Stimulated activated naive B cell treated with anti-CD40 and anti-IgM and Interleukin-4, amounts not matched to agents 10 μg/mL and 1 μg/mL and 100 μg/mL, for 72 hours (primary cell): ENCODE data around the gene GABRG2.

Experiments used
- ATAC-seq, 2 donors: fragments of 150-1000 bp; cut with Tn5 transposase; replicated peaks; 2 replicates each; pipeline ENCODE4 v1.10.0; 2021; ENCODE audit warnings: moderate library complexity in 1 of 2
- DNase-seq: peaks from one replicate; pipeline ENCODE4 v3.0.0; 2021
- H3K27ac Mint-ChIP-seq: one replicate; pipeline ENCODE4 v1.8.0; 2022; ENCODE audit warnings: mild to moderate bottlenecking, mixed read lengths
- H3K27me3 Mint-ChIP-seq, 2 donors: one replicate each; pipeline ENCODE4 v1.8.0; 2022; ENCODE audit warnings: mixed read lengths in 2 of 2
- H3K36me3 Mint-ChIP-seq, 2 donors: one replicate each; pipeline ENCODE4 v1.8.0; 2022; ENCODE audit warnings: mixed read lengths in 2 of 2, mild to moderate bottlenecking in 1 of 2
- H3K4me1 Mint-ChIP-seq, 2 donors: one replicate each; pipeline ENCODE4 v1.8.0; 2022; ENCODE audit warnings: mixed read lengths in 2 of 2, mild to moderate bottlenecking in 1 of 2
- H3K4me3 Mint-ChIP-seq, 2 donors: one replicate each; pipeline ENCODE4 v1.8.0; 2022; ENCODE audit warnings: mild to moderate bottlenecking in 2 of 2, mixed read lengths in 2 of 2, moderate library complexity in 1 of 2
- H3K9me3 Mint-ChIP-seq, 2 donors: one replicate each; pipeline ENCODE4 v1.8.0; 2022; ENCODE audit warnings: mixed read lengths in 2 of 2, mild to moderate bottlenecking in 1 of 2

Gene GABRG2

GRCh38 chr5:162128117-162128516, 60.5 kb downstream of the GABRG2 start:
- Mint-ChIP-seq H3K4me1 (no peaks in the 10 kb centered on the region), H3K27ac (no peak overlapping the region), H3K4me3 (no peak overlapping the region), H3K36me3 (no peaks in the 10 kb centered on the region), H3K27me3 (no peaks in the 10 kb centered on the region), H3K9me3 (peaks cover 0 to 2% of the 10 kb centered on the region in 2 donors)
- ATAC-seq (no peak), DNase-seq (no peak)

DNA sequence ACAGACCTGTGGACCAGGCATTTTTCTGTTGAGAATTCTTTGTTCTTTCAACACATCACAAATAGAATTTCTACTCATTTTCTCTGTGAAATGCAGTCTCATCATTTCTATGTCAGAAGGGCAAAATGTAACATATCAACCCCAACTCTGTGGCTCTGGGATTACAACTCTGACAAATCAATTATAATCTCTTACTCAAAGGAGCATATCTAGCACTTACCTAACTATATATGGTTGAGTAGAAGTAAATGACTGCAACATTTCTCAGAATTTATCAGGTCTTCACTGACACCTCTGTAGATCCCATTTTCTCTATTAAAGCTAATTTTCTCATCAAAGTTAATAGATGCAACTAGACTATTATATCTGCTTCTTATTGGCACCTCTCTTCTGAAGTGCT, 64.8 kb downstream of the GABRG2 start:
- Mint-ChIP-seq H3K4me3 (no peak overlapping the region), H3K27me3 (no peaks in the 10 kb centered on the region), H3K9me3 (no peaks in the 10 kb centered on the region), H3K27ac (no peak overlapping the region), H3K36me3 (no peaks in the 10 kb centered on the region), H3K4me1 (no peaks in the 10 kb centered on the region)
- DNase-seq (no peak), ATAC-seq (no peak)

DNA sequence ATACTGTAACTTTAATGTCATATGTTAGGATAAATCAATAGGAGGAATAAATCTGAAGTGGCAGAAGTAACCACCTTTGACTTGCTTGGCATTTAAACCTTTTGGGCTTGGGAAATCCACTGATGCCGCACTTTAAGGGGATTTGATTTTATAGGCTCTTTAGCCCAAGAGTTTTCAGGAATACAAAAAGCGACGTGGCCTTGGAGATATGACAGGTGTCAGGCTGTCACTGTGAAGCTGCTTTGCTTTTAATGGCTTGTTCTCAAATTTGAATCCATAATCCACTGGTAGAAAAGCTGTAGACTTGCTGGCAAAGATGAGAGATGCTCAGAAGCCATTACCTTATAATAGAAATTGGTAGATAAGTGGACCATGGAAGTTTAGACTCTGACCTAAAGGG, 71.6 kb downstream of the GABRG2 start:
- H3K9me3 Mint-ChIP-seq = peaks cover 0 to 1% of the 10 kb centered on the region in 2 donors
- no peak for DNase-seq
- no peak for ATAC-seq
- no peak overlapping the region for H3K4me3 Mint-ChIP-seq
- no peaks in the 10 kb centered on the region for H3K36me3 Mint-ChIP-seq
- H3K4me1 Mint-ChIP-seq = no peaks in the 10 kb centered on the region
- H3K27ac Mint-ChIP-seq = no peak overlapping the region
- no peaks in the 10 kb centered on the region for H3K27me3 Mint-ChIP-seq

GRCh38 chr5:162154242-162154641, 86.7 kb downstream of the GABRG2 start:
- Mint-ChIP-seq H3K4me3 (no peak overlapping the region), H3K27me3 (no peaks in the 10 kb centered on the region), H3K4me1 (no peaks in the 10 kb centered on the region), H3K36me3 (no peaks in the 10 kb centered on the region), H3K9me3 (peaks cover 0 to 1% of the 10 kb centered on the region in 2 donors), H3K27ac (no peak overlapping the region)
- ATAC-seq (no peak), DNase-seq (no peak)

DNA sequence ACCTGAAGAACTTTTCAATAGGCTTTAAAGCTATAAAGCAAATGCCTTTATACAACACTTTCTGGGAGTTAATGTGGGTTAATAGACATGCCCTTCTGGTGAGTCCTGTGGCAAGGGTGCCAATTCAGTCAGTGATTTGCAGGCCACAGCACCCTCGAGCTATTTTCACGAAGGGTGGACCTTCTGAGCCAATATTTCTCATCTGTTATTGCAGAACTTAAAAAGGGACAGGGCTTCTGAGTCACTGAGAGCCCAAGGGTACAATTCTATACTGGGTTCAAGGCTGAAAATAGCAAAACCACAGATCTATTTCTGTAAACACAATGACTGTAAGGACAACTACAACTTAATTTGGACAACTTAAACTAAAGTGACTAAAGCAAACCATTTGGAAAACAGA, 92.8 kb downstream of the GABRG2 start:
- no peak for DNase-seq
- Mint-ChIP-seq H3K27ac (no peak overlapping the region), H3K36me3 (no peaks in the 10 kb centered on the region), H3K27me3 (no peaks in the 10 kb centered on the region), H3K4me3 (no peak overlapping the region), H3K4me1 (no peaks in the 10 kb centered on the region), H3K9me3 (peaks cover 0 to 9% of the 10 kb centered on the region in 2 donors)
- no peak for ATAC-seq

- Mint-ChIP-seq H3K36me3 (no peaks in the 10 kb centered on the region), H3K4me3 (no peak overlapping the region), H3K27me3 (no peaks in the 10 kb centered on the region), H3K4me1 (no peaks in the 10 kb centered on the region), H3K9me3 (peaks cover 8 to 16% of the 10 kb centered on the region in 2 donors), H3K27ac (no peak overlapping the region)
- ATAC-seq = no peak
- no peak for DNase-seq
Measured at GRCh38 chr5:162163663-162164062, 96.1 kb downstream of the GABRG2 start.

- H3K36me3 Mint-ChIP-seq = no peaks in the 10 kb centered on the region
- no peak overlapping the region for H3K4me3 Mint-ChIP-seq
- no peaks in the 10 kb centered on the region for H3K4me1 Mint-ChIP-seq
- H3K27ac Mint-ChIP-seq = no peak overlapping the region
- H3K27me3 Mint-ChIP-seq = no peaks in the 10 kb centered on the region
- peaks cover 3 to 6% of the 10 kb centered on the region in 2 donors for H3K9me3 Mint-ChIP-seq
- no peak for ATAC-seq
- DNase-seq = no peak
Measured at GRCh38 chr5:162174358-162174974, 106.9 kb downstream of the GABRG2 start.

- DNase-seq (no peak), ATAC-seq (no peak)
- Mint-ChIP-seq H3K9me3 (peaks cover 7% of the 10 kb centered on the region in 2 donors), H3K36me3 (no peaks in the 10 kb centered on the region), H3K4me1 (no peaks in the 10 kb centered on the region), H3K4me3 (no peak overlapping the region), H3K27ac (no peak overlapping the region), H3K27me3 (no peaks in the 10 kb centered on the region)
Measured at GRCh38 chr5:162187371-162187770, 119.8 kb downstream of the GABRG2 start.

DNA sequence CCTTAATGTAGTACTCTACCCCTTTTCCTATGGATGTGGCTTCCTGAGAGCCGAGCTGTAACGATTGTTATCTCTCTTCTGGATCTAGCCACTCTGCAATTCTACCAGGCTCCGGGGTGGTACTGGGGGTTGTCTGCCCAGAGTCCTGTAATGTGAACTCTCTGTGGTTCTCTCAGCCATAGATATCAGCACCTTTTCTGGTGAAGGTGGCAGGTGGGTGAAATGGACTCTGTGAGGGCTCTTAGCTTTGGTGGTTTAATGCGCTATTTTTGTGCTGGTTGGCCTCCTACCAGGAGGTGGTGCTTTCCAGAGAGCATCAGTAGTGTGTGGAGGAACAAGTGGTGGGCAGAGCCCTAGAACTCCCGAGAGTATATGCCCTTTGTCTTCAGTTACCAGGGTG, 122.1 kb downstream of the GABRG2 start:
- Mint-ChIP-seq H3K4me3 (no peak overlapping the region), H3K9me3 (peaks cover 7% of the 10 kb centered on the region in 2 donors)

DNA sequence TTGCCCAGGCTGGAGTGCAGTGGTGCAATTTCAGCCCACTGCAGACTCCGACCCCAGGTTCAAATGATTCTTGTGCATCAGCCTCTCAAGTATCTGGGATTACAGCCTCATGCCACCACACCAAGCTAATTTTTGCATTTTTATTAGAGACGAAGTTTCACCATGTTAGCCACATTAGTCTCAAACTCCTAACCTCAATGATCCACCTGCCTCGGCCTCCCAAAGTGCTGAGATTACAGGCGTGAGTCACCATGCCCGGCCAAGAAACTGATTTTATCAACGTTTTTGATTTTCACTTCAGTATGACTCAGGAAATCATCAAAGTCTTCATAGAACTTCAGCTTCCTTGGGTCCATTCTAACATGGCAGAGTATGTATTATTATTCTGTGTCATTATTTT, 125.4 kb downstream of the GABRG2 start:
- no peak overlapping the region for H3K4me3 Mint-ChIP-seq

More for the DNA sequence above, 122.1 kb downstream of the GABRG2 start:
- H3K4me1 Mint-ChIP-seq = no peaks in the 10 kb centered on the region
- H3K27me3 Mint-ChIP-seq = no peaks in the 10 kb centered on the region
- H3K36me3 Mint-ChIP-seq = no peaks in the 10 kb centered on the region
- ATAC-seq (no peak), DNase-seq (no peak)
- no peak overlapping the region for H3K27ac Mint-ChIP-seq

DNA sequence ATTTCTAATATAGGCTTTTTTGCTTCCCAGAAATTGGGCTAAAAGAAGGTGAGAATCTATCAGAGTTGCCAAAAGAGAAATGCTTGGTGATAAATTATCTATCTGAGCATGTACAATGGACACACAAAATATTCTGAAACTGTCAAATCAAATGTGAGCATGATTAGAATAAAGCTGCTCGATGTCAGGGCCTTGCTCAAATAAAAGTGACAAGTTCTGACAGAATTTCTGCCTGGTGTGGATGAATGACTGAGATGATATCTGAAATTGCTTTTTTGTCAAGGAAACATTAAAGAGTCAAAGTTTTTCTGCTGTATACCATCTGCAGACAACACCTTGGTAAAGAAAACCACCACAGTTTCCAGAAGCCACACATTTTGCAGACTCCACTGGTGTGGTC, 128.8 kb downstream of the GABRG2 start:
- H3K27ac Mint-ChIP-seq = no peak overlapping the region

More for the DNA sequence above, 125.4 kb downstream of the GABRG2 start:
- Mint-ChIP-seq H3K4me1 (no peaks in the 10 kb centered on the region), H3K27me3 (no peaks in the 10 kb centered on the region), H3K36me3 (no peaks in the 10 kb centered on the region), H3K9me3 (peaks cover 0 to 4% of the 10 kb centered on the region in 2 donors), H3K27ac (no peak overlapping the region)
- no peak for ATAC-seq
- no peak for DNase-seq

DNA sequence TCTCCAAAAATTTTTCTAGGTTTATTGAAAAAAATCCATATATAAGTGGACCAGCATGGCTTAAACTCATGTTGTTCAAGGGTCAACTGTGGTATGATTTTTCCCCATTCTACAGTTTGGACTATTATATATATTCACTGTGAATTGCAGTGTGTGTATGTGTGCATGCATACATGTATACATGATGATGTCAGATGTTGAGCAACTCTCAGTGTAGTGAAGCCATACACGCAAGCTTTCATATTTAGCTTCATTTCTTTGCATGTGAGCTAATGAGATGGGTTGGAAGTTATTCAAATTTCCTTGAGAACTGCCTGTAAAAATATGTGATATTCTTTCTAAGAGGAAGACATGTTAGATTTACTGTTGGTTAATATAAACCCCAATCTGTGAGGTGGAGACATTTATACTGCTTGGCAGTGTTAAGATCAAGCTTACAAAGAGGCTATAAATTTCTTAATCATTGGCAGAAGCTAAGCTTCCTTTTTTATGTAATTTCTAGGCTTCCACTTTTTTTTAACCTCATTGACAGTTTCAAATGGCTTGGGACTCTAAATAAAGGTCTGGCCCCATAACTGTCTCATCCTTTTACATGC, 134.8 kb downstream of the GABRG2 start:
- Mint-ChIP-seq H3K9me3 (no peaks in the 10 kb centered on the region), H3K27me3 (no peaks in the 10 kb centered on the region), H3K36me3 (no peaks in the 10 kb centered on the region), H3K4me1 (no peaks in the 10 kb centered on the region), H3K27ac (no peak overlapping the region), H3K4me3 (no peak overlapping the region)
- DNase-seq = no peak
- ATAC-seq = no peak

More for the DNA sequence above, 128.8 kb downstream of the GABRG2 start:
- Mint-ChIP-seq H3K4me1 (no peaks in the 10 kb centered on the region), H3K36me3 (no peaks in the 10 kb centered on the region), H3K27me3 (no peaks in the 10 kb centered on the region), H3K4me3 (no peak overlapping the region), H3K9me3 (no peaks in the 10 kb centered on the region)
- no peak for ATAC-seq
- DNase-seq = no peak
